Measurements from ENCODE around the gene SOCS3.
"Not testable (repeated sequence)": the region's sequence is repeated elsewhere in the genome, so short reads cannot be mapped to it uniquely, and the experiment has no call there.

The SOCS3 gene

DNA sequence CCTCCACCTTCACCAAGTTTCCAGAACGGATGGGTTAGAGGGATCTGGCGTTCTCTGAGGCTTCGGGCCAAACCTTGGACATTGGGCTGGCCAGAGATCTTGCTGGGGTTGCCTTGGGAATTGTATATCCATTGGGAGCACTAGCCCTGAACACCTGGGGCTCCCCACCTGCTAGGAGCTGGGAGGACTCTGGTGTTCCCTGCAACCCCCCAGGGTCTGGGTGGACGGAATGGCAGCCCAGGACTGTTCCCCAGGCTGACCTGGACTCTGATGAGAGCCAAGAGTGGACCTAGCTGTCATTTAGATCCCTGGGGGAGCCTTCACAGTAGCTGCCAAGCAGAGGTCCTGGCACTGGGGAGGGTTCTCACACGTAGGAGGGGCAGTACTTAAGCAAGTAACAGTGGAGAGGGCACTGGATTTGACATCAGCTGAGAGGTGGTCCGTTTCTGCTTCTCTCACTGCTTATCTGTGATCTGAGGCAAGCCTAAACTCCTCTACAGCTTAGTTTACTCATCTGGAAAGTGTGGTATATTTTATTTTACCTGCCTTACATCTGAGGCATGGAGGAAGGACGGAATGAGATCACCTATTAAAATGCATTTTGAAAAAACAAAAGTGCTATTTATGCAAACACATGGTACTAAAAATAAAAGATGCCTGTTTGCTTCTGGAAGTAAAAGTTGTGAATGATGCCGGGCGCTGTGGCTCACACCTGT, 11.7 kb downstream of the SOCS3 start:
- DNase-seq = peak in 1 of 4 experiments; percentile 1

DNA sequence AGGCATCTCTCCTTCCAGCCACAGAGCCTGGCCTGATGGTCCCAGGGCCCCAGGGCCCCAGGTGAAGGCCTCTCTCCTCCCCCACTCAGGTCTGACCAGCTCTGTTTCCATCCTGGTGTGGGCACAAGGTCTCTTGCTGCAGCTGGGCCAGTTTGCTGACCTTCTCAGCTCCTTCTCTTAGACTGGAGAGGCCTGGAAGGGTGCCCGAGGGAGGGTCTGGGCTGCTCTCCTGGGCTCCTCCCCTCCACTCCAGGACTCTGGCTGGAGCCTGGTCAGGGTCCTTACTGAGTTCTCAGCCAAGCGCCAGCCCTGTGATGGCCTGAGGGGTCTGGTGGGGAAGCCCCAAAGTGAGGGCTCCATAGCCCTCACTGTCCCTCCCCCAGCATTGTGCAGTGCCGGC, 12.4 kb downstream of the SOCS3 start:
- DNase-seq = peak in 1 of 4 experiments; percentile 2

- peak in 1 of 4 experiments; percentile 3 for DNase-seq
These were observed 13.1 kb downstream of the SOCS3 start for GRCh38 chr17:78346605-78347250.

GRCh38 chr17:78345791-78346494, 13.9 kb downstream of the SOCS3 start:
- DNase-seq = peak in 1 of 4 experiments; percentile 2

GRCh38 chr17:78345172-78345571, 14.7 kb downstream of the SOCS3 start:
- DNase-seq = peak in 1 of 4 experiments; percentile 3

DNA sequence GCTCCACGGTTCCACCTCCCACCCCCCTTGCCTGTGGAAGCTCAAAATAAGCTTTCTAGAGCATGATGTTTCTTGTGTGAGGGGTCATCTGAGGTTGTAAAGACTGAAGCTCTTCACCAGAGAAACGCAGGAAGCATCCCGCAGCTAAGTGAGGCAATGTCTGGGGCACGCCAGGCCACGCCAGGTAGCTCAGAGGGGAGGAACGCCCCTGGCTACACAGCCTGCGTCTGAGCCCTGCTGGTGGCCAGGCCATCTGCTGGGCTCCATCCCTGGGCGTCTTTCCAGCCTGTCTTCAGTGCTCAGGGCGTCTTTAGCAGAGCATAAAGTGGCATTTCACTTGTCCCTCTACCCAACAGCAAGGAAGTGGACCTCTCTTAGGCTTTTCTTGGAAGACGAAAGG, 15.2 kb downstream of the SOCS3 start:
- DNase-seq = no peak

DNA sequence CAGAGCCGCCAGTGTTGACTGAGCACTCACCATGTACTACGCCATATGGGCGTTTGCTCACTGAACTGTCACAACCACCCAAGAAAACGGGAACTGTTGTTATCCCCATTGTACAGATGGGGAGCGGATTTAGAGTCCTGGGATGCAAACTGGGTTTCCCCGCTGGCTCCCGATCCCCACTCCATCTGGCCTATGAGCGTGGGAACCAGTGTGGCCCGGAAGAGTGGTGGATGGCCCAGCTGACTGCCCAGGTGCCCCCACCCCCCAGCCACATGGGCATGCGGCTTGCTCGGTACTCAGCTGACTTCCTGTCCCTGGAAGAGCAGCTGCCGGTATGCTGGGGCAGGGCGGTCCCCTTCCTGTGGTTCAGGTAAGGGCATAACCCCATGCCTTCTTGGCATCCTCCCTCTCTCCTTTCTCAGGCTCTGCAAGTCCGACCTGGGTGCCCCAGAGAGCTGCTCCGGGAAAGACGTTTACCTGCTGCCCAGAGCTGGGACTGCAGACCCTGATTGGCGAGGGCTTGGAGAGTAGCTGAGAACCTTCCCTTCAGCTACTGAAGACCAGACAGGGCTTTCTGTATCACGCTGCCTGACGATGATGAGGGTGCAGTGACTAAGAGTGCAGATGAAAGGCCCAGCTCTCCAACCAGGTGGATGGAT, 16.2 kb downstream of the SOCS3 start:
- peak in 3 of 4 experiments; percentile 45 to 58 (median 56) for DNase-seq

DNA sequence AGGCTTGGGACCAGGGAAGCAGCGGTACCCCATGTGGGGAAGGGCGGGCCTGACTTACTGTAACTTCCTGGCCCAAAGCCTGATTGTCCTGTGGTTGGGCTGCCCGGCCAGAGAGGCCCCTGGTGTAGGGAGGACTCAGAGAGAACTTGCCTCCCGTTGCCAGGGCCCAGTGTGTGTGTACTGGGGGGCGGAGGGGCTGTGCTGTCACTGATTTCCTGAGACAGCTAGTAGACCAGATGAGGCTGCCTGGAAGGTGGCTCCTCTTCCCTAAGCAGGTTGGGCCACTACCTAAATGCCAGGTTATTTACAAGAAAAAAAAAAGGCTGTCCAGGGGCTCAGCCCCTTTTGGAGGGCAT, 16.7 kb downstream of the SOCS3 start:
- peak; percentile 55 to 75 (median 67) for DNase-seq

DNA sequence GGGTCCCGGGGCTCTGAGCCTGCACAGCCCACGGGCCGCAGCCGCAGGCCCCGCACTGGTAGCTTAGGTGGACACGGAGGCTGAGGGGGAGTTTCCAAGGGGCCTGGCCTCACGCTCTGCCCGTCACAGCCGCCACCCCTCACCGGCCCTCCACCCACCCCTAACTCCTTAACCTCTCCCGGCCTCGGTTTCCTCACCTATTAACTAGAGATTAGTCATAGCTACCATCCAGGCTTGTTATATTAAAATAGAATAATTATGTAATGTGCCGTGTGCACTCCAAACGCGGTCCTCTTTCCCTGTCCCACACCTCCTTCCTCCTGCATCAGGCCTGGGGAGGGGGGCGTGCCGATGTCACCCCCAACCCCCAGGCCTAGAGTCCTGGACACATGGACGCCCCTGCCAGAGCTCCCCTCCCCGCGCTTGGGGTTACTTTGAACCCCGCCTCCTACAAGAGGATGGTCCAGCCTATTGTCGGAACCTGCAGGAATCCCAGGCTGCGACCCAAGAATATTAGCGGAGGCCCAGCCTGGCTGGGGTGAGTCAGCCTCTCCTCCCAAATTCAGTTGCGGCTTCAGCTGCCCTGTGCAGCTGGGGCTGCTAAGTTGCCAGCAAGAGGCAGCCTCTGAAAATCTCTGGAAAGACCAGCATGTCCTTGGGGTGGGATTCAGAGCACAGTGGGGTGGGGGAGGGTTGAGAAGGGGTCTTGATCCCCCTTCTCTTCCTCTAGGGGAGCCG, 17.3 kb downstream of the SOCS3 start:
- peak in 3 of 4 experiments; percentile 47 to 56 (median 50) for DNase-seq

DNA sequence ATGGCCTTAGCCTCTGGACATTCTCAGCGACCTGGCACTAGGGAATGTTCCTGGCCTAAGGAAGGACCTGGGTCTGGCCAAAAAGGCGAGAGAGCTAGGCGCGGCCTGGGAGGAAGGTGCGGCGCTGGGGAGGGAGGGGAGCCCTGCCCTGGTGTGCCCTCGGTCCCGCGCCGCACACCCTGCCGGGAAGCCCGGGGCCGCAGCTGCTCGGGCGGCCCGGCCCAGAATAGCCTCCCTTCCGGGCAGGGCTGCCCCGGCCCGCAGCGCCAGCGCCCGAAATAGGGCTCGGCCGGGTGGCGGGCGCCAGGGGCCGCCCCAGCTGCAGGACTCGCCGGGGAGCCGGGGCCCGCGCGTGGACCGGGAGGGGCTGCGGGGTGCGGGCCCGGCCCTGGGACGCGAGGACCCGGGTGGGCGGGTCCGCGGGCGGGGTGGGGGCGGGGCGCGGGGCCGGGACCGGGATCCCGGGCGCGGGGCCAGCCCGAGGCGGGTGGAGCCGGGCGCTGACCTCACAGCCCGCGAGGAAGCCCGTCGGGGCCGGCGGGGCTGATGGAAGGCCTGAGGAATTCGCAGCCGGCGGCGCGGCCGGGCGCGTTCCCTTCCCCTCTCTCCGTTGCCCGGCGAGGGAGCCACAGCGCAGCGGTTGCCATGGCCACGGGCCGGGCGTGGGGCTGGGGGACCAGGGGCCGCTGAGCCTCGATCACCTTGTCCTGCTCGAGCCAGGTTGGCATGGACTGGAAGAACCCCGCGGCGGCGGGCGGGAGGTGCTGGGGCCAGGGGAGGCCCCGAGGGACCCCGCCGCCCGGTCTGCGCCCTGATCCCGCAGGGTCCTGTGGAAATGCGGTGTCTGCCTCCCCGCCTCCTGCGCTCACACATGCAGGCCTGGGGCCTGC, 18.1 kb downstream of the SOCS3 start:
- peak; percentile 55 to 86 (median 68) for DNase-seq

DNA sequence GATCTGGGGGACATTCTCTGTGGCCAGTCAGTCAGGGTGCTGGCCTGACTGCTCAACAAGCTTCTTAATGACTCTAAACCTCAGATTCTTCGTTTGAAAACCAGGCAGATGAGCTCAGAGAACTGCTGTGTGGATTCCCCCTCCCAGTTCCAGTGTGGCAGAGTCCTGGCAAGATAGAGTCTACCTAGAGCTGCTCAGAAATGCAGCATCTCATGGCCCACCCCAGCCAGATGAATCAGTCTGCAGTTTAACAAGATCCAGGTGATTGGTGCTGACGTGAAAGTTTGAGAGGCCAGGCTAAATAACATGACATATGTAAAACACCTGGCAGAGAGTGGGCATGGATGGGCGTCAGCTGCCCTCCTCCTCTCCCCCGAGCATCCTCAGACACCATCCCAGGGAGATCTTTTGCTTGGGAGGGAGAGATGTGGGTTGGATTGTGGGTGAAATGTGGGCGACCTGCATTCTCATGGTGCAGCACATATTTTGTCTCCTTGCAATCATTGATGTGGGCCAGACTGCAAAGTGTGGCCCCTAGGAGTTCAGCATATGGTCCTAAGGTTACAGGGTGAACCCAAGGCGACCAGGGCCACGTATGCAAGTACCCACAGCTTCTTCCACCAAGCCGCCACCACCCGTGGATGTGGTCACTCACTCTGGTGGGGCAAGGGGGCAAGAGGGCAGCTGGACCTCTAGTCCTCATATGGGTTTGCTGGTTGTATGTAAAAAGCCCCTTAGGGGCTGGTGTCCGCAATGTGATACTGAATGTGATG, 19.5 kb downstream of the SOCS3 start:
- DNase-seq = peak in 1 of 4 experiments; percentile 6

DNA sequence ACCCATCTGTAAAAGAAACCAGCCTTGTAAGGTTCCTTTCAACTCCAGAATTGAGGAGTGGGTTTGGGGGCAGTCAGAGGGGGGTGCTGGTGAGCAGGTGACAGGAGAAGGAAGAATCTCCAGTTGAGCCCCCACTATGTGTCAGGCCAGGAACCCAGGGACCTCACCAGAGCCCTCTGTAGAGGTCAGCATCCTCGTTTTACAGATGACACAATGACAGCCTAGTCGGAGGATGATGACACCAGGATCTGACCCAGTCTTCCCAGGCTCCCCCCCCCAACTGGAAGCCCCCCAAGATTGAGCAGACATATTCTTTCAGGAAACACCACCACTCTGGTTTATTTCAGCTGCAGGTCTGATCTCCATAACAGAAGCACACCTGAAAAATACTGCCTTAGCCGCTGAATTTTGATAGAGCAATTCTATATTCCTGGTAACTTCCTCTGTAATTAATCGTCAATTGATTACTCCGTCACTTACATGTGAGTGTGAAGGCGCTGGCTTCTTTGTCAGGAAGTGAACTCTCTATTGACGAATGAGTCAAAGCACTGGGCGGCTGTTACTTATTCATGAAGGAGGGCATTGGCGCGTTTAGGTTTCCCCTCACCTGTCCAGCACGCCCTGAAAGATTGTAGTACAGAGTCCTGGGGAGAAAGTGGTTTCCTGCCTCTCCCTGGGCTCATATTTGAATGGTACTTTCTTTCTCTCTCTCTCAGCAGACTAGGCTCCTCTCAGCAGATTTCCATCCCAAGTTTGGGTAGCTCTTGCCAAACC, 21.2 kb downstream of the SOCS3 start:
- peak in 2 of 4 experiments; percentile 8 to 29 for DNase-seq

GRCh38 chr17:78337244-78338109, 22.4 kb downstream of the SOCS3 start:
- peak; percentile 91 to 97 (median 94) for DNase-seq

GRCh38 chr17:78335209-78335608, 24.7 kb downstream of the SOCS3 start:
- no peak for DNase-seq

GRCh38 chr17:78332991-78333390, 26.9 kb downstream of the SOCS3 start:
- DNase-seq = peak in 1 of 4 experiments; percentile 1

DNA sequence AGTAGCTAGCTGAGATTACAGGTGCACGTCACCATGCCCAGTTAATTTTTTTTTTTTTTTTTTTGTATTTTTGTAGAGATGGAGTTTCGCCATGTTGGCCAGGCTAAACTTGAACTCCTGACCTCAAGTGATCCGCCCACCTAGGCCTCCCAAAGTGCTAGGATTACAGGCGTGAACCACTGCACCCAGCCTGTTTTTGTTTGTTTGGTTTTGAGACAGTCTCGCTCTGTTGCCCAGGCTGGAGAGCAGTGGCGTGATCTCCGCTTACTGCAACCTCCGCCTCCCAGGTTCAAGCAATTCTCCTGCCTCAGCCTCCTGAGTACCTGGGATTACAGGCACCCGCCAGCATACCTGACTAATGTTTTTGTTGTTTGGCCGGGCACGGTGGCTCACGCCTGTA, 28.5 kb downstream of the SOCS3 start:
- DNase-seq = not testable (repeated sequence)

DNA sequence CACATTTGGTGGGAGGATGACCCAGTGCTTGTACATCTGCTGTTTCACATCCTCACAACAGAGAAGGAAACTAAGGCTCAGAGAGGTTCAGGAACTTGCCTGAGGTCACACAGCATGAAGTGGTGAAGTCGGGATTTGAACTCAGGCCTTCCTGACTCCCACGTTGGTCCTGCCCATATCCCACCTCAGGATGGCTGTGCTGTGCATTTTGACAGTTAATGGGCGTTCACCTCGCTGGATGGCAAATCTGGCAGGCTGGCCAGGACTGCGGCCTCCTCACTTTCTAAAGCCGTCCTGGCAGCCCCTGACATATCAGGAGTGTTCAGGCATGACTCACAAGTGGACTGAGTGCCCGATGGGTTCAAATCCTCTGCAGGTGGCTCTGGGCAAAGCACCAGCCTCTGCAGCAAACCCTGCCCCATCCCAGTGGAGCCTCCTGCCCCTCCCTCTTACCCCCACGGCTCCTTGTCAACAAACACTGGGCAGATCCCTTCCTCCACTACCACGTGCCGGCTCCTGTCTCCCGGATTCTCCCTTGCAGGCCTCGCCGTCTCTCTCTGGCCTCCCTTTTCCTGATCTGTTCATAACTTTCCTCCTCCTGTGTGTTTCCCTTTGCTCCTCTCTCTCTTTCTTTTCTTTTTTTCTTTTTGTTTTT, 29.2 kb downstream of the SOCS3 start:
- no peak for DNase-seq
